GM20000 (cell line): ENCODE measurements around the gene EMID1.
"Not testable (repeated sequence)": the region's sequence is repeated elsewhere in the genome, so short reads cannot be mapped to it uniquely, and the experiment has no call there.

Experiments
- DNase-seq: peaks from one replicate; pipeline ENCODE4 v3.0.0; 2012; ENCODE audit warnings: low spot score
- TF ChIP-seq, protein P1 (sequence below): IDR thresholded peaks from 2 replicates; pipeline ENCODE4 v1.5.1; 2012; ENCODE audit warnings: mild to moderate bottlenecking, control low read depth; ENCODE audit errors: extremely low read depth, missing control alignments

Gene EMID1

GRCh38 chr22:29218758-29219408, 13.2 kb downstream of the EMID1 start:
- TF ChIP-seq, protein P1, sequence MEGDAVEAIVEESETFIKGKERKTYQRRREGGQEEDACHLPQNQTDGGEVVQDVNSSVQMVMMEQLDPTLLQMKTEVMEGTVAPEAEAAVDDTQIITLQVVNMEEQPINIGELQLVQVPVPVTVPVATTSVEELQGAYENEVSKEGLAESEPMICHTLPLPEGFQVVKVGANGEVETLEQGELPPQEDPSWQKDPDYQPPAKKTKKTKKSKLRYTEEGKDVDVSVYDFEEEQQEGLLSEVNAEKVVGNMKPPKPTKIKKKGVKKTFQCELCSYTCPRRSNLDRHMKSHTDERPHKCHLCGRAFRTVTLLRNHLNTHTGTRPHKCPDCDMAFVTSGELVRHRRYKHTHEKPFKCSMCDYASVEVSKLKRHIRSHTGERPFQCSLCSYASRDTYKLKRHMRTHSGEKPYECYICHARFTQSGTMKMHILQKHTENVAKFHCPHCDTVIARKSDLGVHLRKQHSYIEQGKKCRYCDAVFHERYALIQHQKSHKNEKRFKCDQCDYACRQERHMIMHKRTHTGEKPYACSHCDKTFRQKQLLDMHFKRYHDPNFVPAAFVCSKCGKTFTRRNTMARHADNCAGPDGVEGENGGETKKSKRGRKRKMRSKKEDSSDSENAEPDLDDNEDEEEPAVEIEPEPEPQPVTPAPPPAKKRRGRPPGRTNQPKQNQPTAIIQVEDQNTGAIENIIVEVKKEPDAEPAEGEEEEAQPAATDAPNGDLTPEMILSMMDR: no peak
- DNase-seq: no peak

- not testable (repeated sequence) for DNase-seq
These were observed 13.7 kb downstream of the EMID1 start for GRCh38 chr22:29219409-29219782.

GRCh38 chr22:29219881-29220670, 14.4 kb downstream of the EMID1 start:
- no peak for DNase-seq

DNA sequence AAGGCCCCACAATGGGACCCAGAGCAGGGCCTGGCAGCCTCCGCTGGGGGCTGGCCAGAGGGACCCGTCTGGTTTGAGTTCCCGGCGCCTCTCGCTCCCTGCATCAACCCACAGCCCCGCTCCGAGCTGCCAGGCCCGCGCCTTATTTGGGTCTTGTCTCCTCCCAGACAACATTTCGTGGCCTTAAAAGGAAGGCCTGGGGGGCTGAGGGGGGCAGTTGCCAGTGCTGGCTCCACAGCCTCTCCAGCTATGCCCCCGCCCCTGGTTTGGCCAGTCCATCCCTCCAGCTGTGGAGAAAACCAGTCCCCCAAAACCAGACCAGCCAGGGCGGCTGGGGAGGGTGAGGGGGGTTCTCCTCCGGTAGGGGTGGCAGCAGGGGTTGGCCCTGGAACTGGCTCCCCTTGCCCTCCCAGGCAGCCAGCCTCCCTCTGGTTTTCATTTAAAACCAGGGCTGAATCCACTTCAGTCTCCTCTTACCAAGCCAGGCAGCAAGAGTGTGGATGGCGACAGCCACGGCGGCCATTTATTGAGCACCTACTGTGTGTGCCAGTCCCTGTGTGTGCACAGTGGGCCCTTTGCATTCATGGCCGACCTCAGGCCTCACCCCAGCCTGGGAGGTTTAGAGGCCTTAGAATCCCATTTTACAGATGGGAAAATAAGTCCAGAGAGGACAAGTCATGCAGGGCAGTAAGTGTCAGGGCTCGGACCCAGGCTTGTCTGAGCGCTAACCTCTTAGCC, 18.6 kb downstream of the EMID1 start:
- no peak for DNase-seq
- TF ChIP-seq, protein P1: no peak

More at GRCh38 chr22:29219881-29220670, 14.4 kb downstream of the EMID1 start:
- TF ChIP-seq, protein P1: no peak

- no peak for DNase-seq
- TF ChIP-seq, protein P1: no peak
These were observed 19.2 kb downstream of the EMID1 start for GRCh38 chr22:29224859-29225410.

DNA sequence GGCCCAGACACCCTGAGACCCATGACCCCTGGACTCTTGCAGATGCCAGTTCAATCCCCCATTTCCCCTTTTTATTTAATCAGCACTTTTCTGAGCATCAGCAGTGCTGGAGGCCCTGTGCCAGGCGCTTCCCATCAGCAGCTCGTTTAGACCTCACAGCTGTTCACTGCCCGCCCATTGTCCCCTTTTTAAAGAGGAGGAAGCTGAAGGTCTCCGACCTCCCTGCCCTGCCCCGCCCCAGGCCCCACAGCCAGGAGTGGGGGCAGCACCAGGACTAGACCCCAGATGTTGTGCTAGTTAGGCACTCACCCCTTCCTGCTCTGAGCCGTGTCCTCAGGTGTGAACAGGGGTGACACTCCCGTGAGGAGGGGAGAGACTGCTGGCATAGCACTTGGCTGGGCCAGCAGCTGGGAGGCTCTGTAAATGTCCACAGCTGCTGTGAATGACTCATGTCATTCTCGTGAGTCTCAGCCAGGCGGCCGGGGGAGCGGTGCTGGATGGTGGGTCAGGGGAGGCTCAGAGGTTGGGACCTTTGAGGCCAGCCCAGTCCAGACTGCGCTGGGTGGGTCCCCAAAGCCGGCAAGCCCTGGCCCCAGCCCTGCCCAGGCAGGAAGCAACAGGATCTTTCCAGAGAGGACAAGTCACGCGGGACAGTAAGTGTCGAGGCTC, 19.9 kb downstream of the EMID1 start:
- TF ChIP-seq, protein P1: no peak
- no peak for DNase-seq

- no peak for DNase-seq
- TF ChIP-seq, protein P1: no peak
These were observed 20.8 kb downstream of the EMID1 start for GRCh38 chr22:29226351-29226981.
